ENCODE results near the gene TENM3. TPM values are rescaled to one million over a fixed set of nuclear protein-coding genes. Genes with fewer than 3 reads are reported as not detected.

The TENM3 gene
- total and polyA plus RNA-seq, 10 of the 15 experiments (the other 5 are each of a cell fraction or from before 2014, with no cell fraction given) = 0.01 to 1.7 (median 0.08) TPM; not detected in 2

- TF ChIP-seq PBX3 (IDR thresholded peaks at IDR 0.05; ENCODE audit: insufficient replicate concordance, low read depth, low read length) (no peak), BCLAF1 (IDR thresholded peaks at IDR 0.05) (no peak), CTCF (IDR thresholded peaks at IDR 0.05 in 2 of 3, conservative IDR thresholded peaks at IDR 0.05 in 1 of 3; ENCODE audit: control insufficient read depth in 2 of 3, extremely low read depth in 1 of 3, insufficient read depth in 1 of 3, low read depth in 3 of 3, low read length in 3 of 3) (no peak), HSF1 (IDR thresholded peaks at IDR 0.05; ENCODE audit: low read depth, low read length) (no peak)
Measured at GRCh38 chr4:182276210-182277109, 33.3 kb downstream of the TENM3 start (continued).

Data from GM12878 (cell line).